PC-9 (cell line): Measurements from ENCODE around the gene IGDCC3.

Experiments
- CTCF ChIP-seq: fragments of 200-600 bp; sonication (generic); conservative IDR thresholded peaks from 2 replicates; pipeline ENCODE4 v1.6.1; 2017; ENCODE audit warnings: mixed run types, antibody characterized with exemption, mild to moderate bottlenecking, moderate library complexity
- EZH2 ChIP-seq: fragments of 200-600 bp; sonication (generic); IDR thresholded peaks from 2 replicates; pipeline ENCODE4 v1.8.0; 2017; ENCODE audit warnings: antibody characterized with exemption, low read depth

GRCh38 chr15:65371976-65372786 is 5.6 kb downstream of the IGDCC3 start:
- TF ChIP-seq CTCF, result no peak
- no peak for TF ChIP-seq EZH2
